Panc1 (cell line): ENCODE measurements around the gene YLPM1. TPM values are rescaled to one million over a fixed set of nuclear protein-coding genes. Genes with fewer than 3 reads are reported as not detected.
"Not testable (repeated sequence)": the region's sequence is repeated elsewhere in the genome, so short reads cannot be mapped to it uniquely, and the experiment has no call there.

ENCODE experiments used
- ATAC-seq: fragments of 200-7000 bp; cut with Tn5 transposase; 2 replicates; pipeline ENCODE4 v1.9.1; 2020; ENCODE audit warnings: mild to moderate bottlenecking, moderate library complexity
- BruUV-seq: library from RNA; stranded (reverse); fragments of 400-500 nt; replicated peaks from 2 replicates; lab custom pipeline; 2021; lab: Mats Ljungman, UMichigan
- CTCF ChIA-PET: fragments of 300-600 bp; sonication (Branson Sonifier 250); formaldehyde crosslinking; loops from one replicate; lab custom pipeline; 2022; ENCODE audit warnings: antibody characterized with exemption; lab: Charles Lee
- POLR2A ChIA-PET: fragments of 300-600 bp; sonication (Branson Sonifier 250); formaldehyde crosslinking; loops from one replicate; lab custom pipeline; 2022; ENCODE audit warnings: antibody characterized with exemption; lab: Charles Lee
- DNase-seq: peaks from one replicate; pipeline ENCODE4 v3.0.0-alpha.2; 2010; ENCODE audit warnings: low read depth, low spot score
- H3K27ac ChIP-seq: 2 replicates; pipeline ENCODE4 v1.5.1; 2011; ENCODE audit warnings: mild to moderate bottlenecking, low read length, inconsistent platforms
- H3K27me3 ChIP-seq: fragments of 200-500 bp; sonication (Bioruptor generic); 2 replicates; pipeline ENCODE4 v1.6.0; 2014; ENCODE audit warnings: low read length, inconsistent platforms; ENCODE audit not compliant: control insufficient read depth, insufficient read depth
- H3K36me3 ChIP-seq: fragments of 200-500 bp; sonication (Bioruptor generic); 2 replicates; pipeline ENCODE4 v1.5.1; 2014; ENCODE audit warnings: inconsistent platforms, mild to moderate bottlenecking, low read length, moderate library complexity; ENCODE audit not compliant: control insufficient read depth, insufficient read depth
- H3K4me1 ChIP-seq: 2 replicates; pipeline ENCODE4 v1.5.1; 2011; ENCODE audit warnings: inconsistent platforms, mild to moderate bottlenecking, low read length, moderate library complexity; ENCODE audit not compliant: control insufficient read depth, insufficient read depth
- H3K4me3 ChIP-seq, 2 experiments: 2 replicates each; pipeline ENCODE4 v1.5.1; 2011 to 2012; ENCODE audit warnings: low read depth in 2 of 2, low read length in 2 of 2, mild to moderate bottlenecking in 2 of 2, inconsistent platforms in 1 of 2, moderate library complexity in 1 of 2
- H3K9me3 ChIP-seq: fragments of 200-500 bp; sonication (Bioruptor generic); 2 replicates; pipeline ENCODE4 v1.5.1; 2014; ENCODE audit warnings: low read depth, mild to moderate bottlenecking, inconsistent platforms, low read length, moderate library complexity; ENCODE audit not compliant: control insufficient read depth, insufficient read depth
- POLR2AphosphoS5 ChIP-seq: IDR thresholded peaks from 2 replicates; pipeline ENCODE4 v1.6.1; 2012; ENCODE audit warnings: mild to moderate bottlenecking, low read depth, low read length, moderate library complexity
- SIN3A ChIP-seq: IDR thresholded peaks from 2 replicates; pipeline ENCODE4 v1.6.1; 2012; ENCODE audit warnings: low read depth, mild to moderate bottlenecking, low read length, moderate library complexity, borderline replicate concordance; ENCODE audit not compliant: insufficient read depth
- TCF7L2 ChIP-seq: IDR thresholded peaks from 2 replicates; pipeline ENCODE4 v1.6.1; 2011; ENCODE audit warnings: mild to moderate bottlenecking, low read depth, low read length, inconsistent platforms
- in situ Hi-C: cut with HindIII; loops from 2 replicates; pipeline ENCODE4 v1.10.0; 2016; ENCODE audit warnings: low sequenced_read_pairs, low pct_unique_long_range_greater_than_20kb
- intact Hi-C: fragments of 100-400 bp; cut with micrococcal nuclease; formaldehyde crosslinking; loops from one replicate; pipeline ENCODE4 v1.10.0; 2022; ENCODE audit not compliant: unreplicated experiment
- total RNA-seq: library from RNA; stranded (reverse); gene quantifications from one replicate; pipeline ENCODE4 v1.2.1, GENCODE V29; 2021; ENCODE audit not compliant: unreplicated experiment
- TF ChIP-seq, protein P1 (sequence below), 2 experiments: IDR thresholded peaks; 2 replicates each; pipeline ENCODE4 v1.6.1; 2011 to 2012; ENCODE audit warnings: low read depth in 2 of 2, control low read depth in 1 of 2, low read length in 1 of 2, mild to moderate bottlenecking in 1 of 2, moderate library complexity in 1 of 2; ENCODE audit not compliant: insufficient read depth in 1 of 2
- TF ChIP-seq, protein P2 (sequence below): fragments of 450-650 bp; IDR thresholded peaks from 2 replicates; pipeline ENCODE4 v1.5.1; 2017; ENCODE audit warnings: mild to moderate bottlenecking

YLPM1 gene
- total RNA-seq, 1 experiment from 2014 or later: 38.9 TPM

DNA sequence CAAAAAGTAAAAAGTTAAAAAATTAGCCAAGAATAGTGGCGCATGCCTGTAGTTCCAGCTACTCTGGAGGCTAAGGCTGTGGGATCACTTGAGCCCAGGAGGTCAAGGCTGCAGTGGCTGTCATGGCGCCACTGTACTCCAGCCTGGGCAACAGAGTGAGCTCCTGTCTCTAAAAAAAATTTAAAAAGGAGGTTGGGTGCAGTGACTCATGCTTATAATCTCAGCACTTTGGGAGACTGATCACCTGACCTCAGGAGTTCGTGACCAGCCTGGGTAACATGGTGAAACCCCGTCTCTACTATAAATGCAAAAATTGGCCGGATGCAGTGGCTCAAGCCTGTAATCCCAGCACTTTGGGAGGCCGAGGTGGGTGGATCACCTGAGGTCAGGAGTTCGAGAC, 8.2 kb upstream of the YLPM1 start:
- in situ Hi-C loops (no loop called here), intact Hi-C loops (no loop called here)
- TF ChIP-seq, protein P1, sequence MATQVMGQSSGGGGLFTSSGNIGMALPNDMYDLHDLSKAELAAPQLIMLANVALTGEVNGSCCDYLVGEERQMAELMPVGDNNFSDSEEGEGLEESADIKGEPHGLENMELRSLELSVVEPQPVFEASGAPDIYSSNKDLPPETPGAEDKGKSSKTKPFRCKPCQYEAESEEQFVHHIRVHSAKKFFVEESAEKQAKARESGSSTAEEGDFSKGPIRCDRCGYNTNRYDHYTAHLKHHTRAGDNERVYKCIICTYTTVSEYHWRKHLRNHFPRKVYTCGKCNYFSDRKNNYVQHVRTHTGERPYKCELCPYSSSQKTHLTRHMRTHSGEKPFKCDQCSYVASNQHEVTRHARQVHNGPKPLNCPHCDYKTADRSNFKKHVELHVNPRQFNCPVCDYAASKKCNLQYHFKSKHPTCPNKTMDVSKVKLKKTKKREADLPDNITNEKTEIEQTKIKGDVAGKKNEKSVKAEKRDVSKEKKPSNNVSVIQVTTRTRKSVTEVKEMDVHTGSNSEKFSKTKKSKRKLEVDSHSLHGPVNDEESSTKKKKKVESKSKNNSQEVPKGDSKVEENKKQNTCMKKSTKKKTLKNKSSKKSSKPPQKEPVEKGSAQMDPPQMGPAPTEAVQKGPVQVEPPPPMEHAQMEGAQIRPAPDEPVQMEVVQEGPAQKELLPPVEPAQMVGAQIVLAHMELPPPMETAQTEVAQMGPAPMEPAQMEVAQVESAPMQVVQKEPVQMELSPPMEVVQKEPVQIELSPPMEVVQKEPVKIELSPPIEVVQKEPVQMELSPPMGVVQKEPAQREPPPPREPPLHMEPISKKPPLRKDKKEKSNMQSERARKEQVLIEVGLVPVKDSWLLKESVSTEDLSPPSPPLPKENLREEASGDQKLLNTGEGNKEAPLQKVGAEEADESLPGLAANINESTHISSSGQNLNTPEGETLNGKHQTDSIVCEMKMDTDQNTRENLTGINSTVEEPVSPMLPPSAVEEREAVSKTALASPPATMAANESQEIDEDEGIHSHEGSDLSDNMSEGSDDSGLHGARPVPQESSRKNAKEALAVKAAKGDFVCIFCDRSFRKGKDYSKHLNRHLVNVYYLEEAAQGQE (IDR thresholded peaks at IDR 0.05; ENCODE audit: insufficient read depth in 1 of 2, low read depth in 2 of 2, low read length in 1 of 2): no peak
- TF ChIP-seq POLR2AphosphoS5 (no peak), SIN3A (no peak), TCF7L2 (no peak)
- TF ChIP-seq, protein P2, sequence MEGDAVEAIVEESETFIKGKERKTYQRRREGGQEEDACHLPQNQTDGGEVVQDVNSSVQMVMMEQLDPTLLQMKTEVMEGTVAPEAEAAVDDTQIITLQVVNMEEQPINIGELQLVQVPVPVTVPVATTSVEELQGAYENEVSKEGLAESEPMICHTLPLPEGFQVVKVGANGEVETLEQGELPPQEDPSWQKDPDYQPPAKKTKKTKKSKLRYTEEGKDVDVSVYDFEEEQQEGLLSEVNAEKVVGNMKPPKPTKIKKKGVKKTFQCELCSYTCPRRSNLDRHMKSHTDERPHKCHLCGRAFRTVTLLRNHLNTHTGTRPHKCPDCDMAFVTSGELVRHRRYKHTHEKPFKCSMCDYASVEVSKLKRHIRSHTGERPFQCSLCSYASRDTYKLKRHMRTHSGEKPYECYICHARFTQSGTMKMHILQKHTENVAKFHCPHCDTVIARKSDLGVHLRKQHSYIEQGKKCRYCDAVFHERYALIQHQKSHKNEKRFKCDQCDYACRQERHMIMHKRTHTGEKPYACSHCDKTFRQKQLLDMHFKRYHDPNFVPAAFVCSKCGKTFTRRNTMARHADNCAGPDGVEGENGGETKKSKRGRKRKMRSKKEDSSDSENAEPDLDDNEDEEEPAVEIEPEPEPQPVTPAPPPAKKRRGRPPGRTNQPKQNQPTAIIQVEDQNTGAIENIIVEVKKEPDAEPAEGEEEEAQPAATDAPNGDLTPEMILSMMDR: no peak
- ATAC-seq: no peak
- Histone ChIP-seq H3K36me3 (no peaks in the 10 kb centered on the region), H3K4me3 (no peak overlapping the region), H3K27ac (no peak overlapping the region), H3K4me1 (no peaks in the 10 kb centered on the region), H3K9me3 (no peaks in the 10 kb centered on the region; the same call in 1 of the 2 replicates), H3K27me3 (no peaks in the 10 kb centered on the region)
- no peak for DNase-seq
- ChIA-PET CTCF (no interaction called here), POLR2A (no interaction called here)
- no TSS peak for BruUV-seq

DNA sequence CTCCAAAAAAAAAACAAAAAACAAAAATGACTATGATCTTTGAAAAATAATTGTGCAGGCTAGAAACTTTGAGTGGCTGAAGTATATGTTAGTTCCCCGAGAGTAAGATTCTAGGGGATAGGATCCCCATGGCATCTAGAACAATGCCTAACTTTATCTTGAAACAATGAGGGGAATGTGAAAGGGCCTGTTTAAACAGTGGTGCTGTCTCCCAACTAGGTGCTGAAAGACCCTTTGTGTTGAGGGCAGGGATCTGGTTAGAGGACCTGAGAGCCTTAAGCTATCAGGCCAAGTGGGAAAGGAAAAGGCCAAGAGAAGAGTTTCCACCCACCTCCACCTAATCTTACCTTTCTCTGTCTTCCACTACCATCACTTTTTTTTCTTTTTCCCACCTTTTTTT, 6.8 kb upstream of the YLPM1 start:
- Histone ChIP-seq H3K36me3 (no peaks in the 10 kb centered on the region), H3K27ac (no peak overlapping the region), H3K4me3 (no peak overlapping the region), H3K9me3 (no peaks in the 10 kb centered on the region; the same call in 1 of the 2 replicates), H3K4me1 (no peaks in the 10 kb centered on the region), H3K27me3 (no peaks in the 10 kb centered on the region)
- in situ Hi-C loops: no loop called here
- intact Hi-C loops: no loop called here
- DNase-seq: no peak
- no TSS peak for BruUV-seq
- ChIA-PET CTCF (no interaction called here), POLR2A (no interaction called here)
- TF ChIP-seq TCF7L2 (no peak), SIN3A (no peak), POLR2AphosphoS5 (no peak)
- TF ChIP-seq, protein P1 (IDR thresholded peaks at IDR 0.05; ENCODE audit: insufficient read depth in 1 of 2, low read depth in 2 of 2, low read length in 1 of 2): peak in 1 of 2 experiments; percentile 26; a peak in 1 of 4 replicates
- TF ChIP-seq, protein P2: no peak
- no peak for ATAC-seq

DNA sequence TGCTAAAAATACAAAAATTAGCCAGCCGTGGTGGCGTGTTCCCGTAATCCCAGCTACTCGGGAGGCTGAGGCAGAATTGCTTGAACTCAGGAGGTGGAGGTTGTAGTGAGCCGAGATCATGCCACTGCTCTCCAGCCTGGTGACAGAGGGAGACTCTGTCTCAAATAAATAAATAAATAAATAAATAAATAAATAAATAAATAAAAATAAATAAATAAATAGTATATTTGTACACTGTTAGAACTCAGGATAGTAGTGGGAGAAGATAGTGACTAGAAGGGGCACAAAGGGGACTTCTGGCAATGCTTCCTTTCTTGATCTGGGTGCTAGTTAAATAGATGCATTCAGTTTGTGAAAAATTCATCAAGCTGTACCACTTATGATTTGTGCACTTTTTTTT, 4.6 kb upstream of the YLPM1 start:
- H3K27ac ChIP-seq, H3K27me3 ChIP-seq, H3K36me3 ChIP-seq, ATAC-seq, intact Hi-C loops, DNase-seq, H3K4me1 ChIP-seq, in situ Hi-C loops, H3K4me3 ChIP-seq, POLR2A ChIA-PET, BruUV-seq, H3K9me3 ChIP-seq: not testable (repeated sequence)
- CTCF ChIA-PET: interaction anchor here (0.6 kb wide), 1 partner anchor 149 kb away, joined by 3 read pairs; no protein-coding TSS in a partner anchor
